ENCODE measurements around the gene RNF10.
"Not testable (repeated sequence)": the region's sequence is repeated elsewhere in the genome, so short reads cannot be mapped to it uniquely, and the experiment has no call there.

RNF10 gene

GRCh38 chr12:120534203-120534702, at the start of gene RNF10:
Gene RNF10 (plus strand): TSS chr12:120534356. CDS start chr12:120534812, 456 bp downstream.
- DNase-seq = peak; percentile 77

GRCh38 chr12:120485961-120486881, 47.9 kb upstream of the RNF10 start:
- no peak for DNase-seq

DNA sequence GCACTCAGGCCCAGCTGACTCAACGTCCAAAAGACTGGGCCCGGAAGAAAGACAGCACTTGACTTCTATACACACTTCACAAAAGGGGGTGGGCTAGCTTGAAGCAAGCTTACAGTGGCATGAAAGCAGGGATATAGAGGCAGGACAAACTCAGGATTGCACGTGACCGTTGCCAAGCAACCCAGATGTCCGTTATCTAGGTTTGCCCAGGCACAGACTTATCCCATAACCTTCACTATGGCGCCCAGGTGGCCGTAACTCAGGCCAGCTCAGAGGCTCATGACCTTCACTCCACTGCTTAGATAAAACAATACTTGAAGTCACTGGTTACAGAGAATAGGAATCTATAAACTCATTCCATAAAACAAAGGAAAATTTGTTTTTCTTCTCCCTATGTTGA, 46.6 kb upstream of the RNF10 start:
- not testable (repeated sequence) for DNase-seq

GRCh38 chr12:120488057-120488640, 46.0 kb upstream of the RNF10 start:
- no peak for DNase-seq

GRCh38 chr12:120489018-120489417, 45.1 kb upstream of the RNF10 start:
- no peak for DNase-seq

GRCh38 chr12:120490325-120490724, 43.8 kb upstream of the RNF10 start:
- DNase-seq = no peak

DNA sequence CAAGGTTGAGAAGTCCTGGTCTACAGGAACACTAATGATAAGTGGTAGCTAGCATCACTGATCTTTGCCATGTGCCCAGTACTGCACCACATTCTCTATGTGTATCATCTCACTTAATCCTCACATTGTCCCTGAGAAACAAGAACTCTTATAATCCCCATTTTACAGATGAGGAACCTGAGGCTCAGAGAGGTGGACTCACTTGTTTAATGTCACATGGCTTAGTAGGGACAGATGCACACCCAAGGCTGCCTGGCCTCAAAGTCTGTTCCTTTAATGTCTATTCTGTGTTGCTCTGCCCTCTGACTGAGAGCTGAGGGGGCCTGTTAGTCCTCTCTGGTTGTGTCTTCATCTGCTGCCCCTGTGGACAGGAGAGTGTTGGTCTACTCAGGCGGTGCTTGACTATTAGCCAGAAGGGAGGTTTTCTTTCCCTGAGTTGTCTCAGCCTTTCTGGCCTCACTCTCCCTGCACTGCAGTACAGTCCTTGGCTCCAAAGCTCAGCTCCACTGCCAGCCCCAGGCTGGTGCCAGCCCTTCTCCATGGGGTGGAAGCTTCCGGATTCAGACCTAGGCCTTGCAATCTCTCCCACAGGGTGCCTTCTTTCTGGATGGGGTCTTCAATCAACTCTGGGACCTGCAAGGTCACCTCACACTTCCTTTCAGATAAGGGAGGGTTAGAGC, 43.2 kb upstream of the RNF10 start:
- no peak for DNase-seq

DNA sequence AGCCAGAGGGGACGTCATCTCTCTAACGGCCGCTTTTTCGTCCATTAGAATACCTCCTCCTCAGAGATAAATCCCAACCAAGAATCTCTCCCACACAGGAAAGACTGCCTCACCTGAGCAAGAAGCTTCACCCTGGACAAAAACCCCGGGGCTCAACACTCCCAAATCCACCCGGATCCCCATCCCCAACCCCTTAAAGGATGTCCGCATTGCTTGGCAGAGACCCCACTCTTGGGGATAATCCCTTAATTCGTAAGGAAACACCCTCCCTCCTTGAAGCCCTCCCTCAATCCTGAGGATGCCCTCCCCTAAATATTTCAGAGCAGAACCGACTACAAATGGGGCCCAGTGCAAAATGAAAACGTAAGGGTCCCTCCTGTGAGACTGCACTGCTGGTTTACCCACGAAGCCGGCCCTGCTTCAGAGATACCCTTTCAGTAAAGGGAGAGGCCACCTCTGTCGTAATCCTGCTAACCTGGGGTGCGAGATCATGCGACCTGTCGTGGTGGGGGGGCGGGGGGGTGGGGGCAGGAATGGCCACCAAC, 38.9 kb upstream of the RNF10 start:
- DNase-seq = no peak

- DNase-seq = peak; percentile 99
Observed at GRCh38 chr12:120495731-120496412, 38.3 kb upstream of the RNF10 start, which contains the start of gene DYNLL1. Gene DYNLL1 (plus strand): TSS chr12:120496113. CDS start chr12:120496422, 309 bp downstream.

GRCh38 chr12:120496413-120497340, 37.5 kb upstream of the RNF10 start:
- peak; percentile 67 for DNase-seq

DNA sequence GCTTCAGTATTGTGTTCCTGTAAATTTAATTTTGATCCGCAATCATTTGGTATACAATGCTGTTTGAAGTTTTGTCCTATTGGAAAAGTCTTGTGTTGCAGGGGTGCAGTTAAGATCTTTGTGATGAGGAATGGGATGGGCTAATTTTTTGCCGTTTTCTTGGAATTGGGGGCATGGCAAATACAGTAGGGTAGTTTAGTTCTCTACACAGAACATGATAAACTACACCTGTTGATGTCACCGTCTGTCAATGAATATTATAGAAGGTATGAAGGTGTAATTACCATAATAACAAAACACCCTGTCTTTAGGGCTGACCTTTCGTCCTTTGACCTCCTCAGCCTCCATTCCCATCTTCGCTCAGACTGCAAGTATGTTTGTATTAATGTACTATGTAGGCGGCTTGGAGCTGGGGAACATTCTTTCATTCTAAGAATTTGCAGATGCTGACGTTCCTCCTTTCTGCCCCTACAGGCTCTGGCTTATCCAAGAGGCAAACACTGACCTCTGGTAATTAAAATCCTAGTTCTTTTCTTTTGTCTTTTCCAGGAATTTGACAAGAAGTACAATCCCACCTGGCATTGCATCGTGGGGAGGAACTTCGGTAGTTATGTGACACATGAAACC, 36.5 kb upstream of the RNF10 start:
- DNase-seq = no peak

- no peak for DNase-seq
Observed at GRCh38 chr12:120498870-120499515, 35.2 kb upstream of the RNF10 start.

GRCh38 chr12:120500581-120500980, 33.6 kb upstream of the RNF10 start:
- no peak for DNase-seq

- DNase-seq = no peak
Observed at GRCh38 chr12:120504587-120504986, 29.6 kb upstream of the RNF10 start.

DNA sequence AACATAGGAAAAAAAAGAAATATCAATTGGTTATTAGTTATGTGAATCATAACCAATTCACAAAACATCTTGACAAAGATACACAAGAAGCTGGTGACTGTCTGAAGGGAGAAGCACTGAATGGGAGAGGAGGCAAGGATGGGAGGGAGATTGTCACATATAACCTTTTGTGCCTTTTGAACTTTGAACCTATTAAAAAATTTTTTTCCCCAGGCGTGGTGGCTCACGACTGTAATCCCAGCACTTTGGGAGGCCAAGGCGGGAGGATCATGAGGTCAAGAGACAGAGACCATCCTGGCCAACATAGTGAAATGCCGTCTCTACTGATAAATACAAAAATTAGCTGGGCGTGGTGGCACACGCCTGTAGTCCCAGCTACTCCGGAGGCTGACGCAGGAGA, 25.6 kb upstream of the RNF10 start:
- no peak for DNase-seq

- DNase-seq = no peak
Observed at GRCh38 chr12:120514002-120514401, 20.2 kb upstream of the RNF10 start.

DNA sequence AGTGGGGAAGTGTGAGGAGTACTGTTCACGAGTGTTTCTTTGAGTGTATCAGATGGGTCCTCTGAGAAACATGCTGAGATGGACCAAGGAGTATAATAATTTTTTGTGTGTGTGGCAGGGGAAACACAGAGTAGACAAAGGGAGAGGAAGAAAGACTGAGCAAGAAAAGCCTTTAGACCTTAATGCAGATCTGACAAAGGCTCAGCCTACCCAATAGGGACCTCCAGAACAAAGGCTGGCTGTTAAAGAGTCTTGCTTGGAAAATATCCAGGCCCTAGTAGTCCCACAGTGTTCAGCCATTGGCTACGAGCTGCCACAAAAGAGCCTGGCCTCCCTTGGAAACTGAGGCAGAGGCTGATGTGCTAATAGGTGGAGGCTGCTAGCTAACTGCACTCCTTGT, 18.7 kb upstream of the RNF10 start:
- no peak for DNase-seq

DNA sequence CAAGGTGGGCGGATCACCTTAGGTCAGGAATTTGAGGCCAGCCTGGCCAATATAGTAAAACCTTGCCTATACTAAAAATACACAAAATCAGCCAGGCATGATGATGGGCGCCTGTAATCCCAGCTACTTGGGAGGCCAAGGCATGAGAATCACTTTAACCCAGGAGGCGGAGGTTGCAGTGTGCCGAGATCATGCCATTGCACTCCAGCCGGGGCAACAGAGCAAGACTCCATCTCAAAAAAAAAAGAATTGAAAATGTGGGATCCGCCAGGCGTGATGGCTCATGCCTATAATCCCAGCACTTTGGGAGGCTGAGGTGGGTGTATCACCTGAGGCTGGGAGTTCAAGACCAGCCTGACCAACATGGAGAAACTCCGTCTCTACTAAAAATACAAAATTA, 14.8 kb upstream of the RNF10 start:
- not testable (repeated sequence) for DNase-seq

DNA sequence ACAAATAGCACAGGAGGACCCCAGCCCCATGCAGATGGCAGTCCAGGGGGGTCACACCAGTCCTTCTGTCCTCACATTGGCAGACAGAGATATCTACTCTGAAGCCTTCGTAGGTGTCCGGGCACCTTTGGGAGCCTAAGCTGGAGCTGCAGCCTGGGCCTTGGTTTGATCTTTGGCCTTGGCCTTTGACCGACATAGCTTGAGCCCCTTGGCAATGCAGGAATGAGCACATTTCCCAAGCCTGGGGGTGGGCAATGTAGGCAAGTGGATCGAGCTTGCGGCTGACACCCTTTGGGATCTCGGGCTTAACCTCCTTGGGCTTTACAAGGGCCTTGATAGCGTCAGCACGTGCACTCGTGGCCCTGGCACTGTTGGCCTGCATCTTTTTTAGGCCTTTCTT, 11.6 kb upstream of the RNF10 start:
- no peak for DNase-seq

- DNase-seq = peak; percentile 89
Observed at GRCh38 chr12:120528861-120529525, 5.2 kb upstream of the RNF10 start, which contains the start of gene COQ5. Gene COQ5 (minus strand): TSS chr12:120529158. CDS start chr12:120529141, 17 bp downstream.

All from stimulated activated CD8-positive, alpha-beta memory T cell treated with anti-CD3 and anti-CD28 coated beads, Interleukin-4, amount 100 ng/mL, for 48 hours (primary cell).